Measurements from ENCODE around the gene IKZF3.
"Not testable (repeated sequence)": the region's sequence is repeated elsewhere in the genome, so short reads cannot be mapped to it uniquely, and the experiment has no call there.

IKZF3 gene

DNA sequence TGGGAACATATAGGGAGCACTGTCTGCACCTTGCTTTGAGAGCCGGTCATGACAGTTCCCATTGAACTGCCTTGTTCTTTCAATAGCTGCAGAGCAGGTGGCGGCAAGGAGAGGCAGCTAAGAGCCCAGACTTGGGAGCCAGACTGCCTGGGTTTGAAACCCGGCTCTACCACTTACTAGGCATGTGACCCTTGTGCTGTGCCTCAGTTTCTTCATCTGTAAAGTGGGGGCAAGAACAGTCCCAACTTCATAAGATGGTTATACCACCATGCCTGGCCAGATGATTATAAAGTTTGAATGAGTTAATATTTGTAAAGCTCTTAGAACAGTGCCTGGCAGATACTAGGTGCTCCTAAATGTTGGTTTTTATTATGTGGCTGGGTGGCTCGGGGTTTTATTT is 149.9 kb downstream of the IKZF3 start:
- no peak for DNase-seq

DNA sequence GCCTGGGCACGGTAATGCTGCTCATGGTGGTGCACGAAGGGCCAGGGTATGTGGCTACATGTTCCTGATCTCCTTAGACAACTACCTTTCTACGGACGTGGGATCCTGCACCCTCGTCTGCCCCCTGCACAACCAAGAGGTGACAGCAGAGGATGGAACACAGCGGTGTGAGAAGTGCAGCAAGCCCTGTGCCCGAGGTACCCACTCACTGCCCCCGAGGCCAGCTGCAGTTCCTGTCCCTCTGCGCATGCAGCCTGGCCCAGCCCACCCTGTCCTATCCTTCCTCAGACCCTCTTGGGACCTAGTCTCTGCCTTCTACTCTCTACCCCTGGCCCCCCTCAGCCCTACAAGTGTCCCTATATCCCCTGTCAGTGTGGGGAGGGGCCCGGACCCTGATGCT is 152.3 kb downstream of the IKZF3 start:
- no peak for DNase-seq

DNA sequence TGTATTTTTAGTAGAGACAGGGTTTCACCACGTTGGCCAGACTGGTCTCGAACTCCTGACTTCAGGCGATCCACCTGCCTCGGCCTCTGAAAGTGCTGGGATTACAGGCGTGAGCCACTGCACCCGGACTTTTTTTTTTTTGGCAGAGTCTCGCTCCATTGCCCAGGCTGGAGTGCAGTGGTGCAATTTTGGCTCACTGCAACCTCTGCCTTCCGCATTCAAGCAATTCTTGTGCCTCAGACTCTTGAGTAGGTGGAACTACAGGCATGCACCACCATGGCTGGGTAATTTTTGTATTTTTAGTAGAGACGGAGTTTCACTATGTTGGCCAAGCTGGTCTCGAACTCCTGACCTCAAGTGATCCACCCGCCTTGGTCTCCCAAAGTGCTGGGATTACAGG is 153.0 kb downstream of the IKZF3 start:
- not testable (repeated sequence) for DNase-seq

DNA sequence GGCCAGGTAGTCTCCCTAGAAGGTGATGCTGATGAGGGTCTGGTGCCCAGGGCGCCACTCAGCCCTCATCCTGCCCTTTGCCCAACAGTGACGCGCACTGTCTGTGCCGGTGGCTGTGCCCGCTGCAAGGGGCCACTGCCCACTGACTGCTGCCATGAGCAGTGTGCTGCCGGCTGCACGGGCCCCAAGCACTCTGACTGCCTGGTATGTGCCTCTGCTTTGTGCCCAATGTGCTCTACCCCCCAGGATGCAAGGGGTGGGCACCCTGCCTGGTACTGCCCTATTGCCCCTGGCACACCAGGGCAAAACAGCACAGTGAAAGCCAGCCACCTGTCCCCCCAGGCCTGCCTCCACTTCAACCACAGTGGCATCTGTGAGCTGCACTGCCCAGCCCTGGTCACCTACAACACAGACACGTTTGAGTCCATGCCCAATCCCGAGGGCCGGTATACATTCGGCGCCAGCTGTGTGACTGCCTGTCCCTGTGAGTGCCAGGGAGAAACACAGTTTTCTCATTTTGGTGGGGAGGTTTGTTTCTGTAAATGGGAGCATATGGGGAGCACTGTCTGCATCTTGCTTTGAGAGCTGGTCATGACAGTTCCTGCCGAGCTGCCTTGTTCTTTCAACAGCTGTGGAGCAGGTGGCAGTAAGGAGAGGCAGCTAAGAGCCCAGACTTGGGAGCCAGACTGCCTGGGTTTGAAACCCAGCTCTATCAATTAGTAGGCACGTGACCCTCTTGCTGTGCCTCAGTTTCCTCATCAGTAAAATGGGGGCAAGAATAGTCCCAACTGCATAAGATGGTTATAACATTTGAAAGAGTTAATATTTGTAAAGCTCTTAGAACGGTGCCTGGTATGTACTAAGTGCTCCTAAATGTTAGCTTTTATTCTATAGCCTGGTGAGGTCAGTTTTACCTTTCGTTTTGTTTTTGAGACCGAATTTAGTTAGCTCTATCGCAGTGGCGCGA is 153.8 kb downstream of the IKZF3 start:
- DNase-seq, result no peak

DNA sequence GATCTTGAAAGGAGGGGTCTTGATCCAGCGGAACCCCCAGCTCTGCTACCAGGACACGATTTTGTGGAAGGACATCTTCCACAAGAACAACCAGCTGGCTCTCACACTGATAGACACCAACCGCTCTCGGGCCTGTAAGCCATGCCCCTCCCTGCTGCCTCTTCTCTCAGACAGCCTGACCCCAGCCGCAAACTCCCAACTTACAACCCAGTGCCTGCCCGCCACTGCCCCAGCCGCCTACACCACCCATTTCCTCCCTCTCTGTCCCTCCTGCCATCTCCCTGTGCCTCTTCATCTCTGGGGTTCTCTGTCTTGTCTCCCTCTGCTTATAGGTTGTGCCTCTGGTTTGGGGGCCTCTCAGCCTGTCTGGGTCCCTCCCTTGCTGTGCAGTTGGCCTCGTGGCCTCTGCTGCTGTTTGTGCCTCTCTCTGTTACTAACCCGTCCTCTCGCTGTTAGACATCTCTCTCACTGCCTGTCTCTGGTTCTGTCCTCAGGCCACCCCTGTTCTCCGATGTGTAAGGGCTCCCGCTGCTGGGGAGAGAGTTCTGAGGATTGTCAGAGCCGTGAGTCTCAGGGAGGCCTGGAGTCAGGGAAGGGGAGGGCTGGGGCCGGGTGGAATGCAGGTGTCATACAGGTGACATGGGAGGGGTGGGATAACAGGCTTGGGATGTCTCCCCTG is 154.7 kb downstream of the IKZF3 start:
- DNase-seq, result no peak

Measured in CD4-positive, alpha-beta T cell treated with Interleukin-15 for 1 hour (primary cell).